HG03469 (cell line): ENCODE results near the gene SGMS1.
A peak's percentile ranks its signal among the peaks of the same experiment; 100 is the strongest.
"Not testable (repeated sequence)": the region's sequence is repeated elsewhere in the genome, so short reads cannot be mapped to it uniquely, and the experiment has no call there.

ENCODE experiments used
- ATAC-seq: cut with Tn5 transposase; IDR thresholded peaks from one replicate; pipeline ENCODE4 v1.9.1; 2021; ENCODE audit warnings: mild to moderate bottlenecking, moderate library complexity, moderate number of reproducible peaks; ENCODE audit not compliant: unreplicated experiment

The SGMS1 gene

GRCh38 chr10:50471583-50471975 lies 152.2 kb downstream of the SGMS1 start:
- ATAC-seq, result no peak

GRCh38 chr10:50470798-50471582 lies 152.8 kb downstream of the SGMS1 start:
- ATAC-seq, result no peak

- ATAC-seq, result peak; percentile 40
Observed at GRCh38 chr10:50470345-50470744, 153.4 kb downstream of the SGMS1 start.

GRCh38 chr10:50469778-50470193 lies 154.0 kb downstream of the SGMS1 start:
- no peak for ATAC-seq

DNA sequence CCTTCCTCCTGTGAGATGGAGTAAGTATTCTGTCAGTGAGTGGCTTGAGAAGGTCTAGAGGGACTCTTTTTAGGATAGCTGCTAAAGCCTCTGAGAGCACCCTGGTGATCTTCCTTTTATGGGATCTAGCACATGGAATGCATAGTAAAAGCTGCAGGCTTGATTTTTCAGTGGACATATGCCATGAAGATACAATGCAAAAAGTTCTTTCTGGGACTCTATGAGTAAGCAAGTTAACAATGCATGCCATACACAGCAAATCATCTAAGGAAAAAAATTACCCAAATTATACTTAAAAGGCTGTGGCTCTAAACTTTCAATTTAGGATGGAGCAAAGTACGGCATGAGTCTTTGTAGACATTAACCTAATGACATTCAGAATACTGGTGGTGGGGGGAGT lies 154.5 kb downstream of the SGMS1 start:
- no peak for ATAC-seq

DNA sequence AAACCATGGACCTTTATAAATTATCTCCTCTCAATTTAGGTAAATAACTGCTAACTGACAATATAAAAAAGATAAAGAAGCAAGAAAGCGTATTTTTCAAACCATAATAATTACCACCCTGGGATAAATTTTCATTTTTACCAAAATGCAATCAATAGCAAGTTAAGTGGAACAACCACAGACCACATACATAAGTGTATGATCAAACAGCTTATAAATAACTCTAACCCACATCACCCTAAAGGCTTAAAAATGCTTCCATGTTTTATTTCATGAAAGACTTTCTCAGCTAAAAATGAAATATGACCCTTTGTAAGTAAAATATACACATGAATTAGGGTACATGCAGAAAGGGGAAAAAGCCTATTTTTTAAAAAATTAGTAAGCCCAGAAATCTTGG lies 156.5 kb downstream of the SGMS1 start:
- ATAC-seq, result no peak

GRCh38 chr10:50464004-50464409 lies 159.7 kb downstream of the SGMS1 start:
- no peak for ATAC-seq

DNA sequence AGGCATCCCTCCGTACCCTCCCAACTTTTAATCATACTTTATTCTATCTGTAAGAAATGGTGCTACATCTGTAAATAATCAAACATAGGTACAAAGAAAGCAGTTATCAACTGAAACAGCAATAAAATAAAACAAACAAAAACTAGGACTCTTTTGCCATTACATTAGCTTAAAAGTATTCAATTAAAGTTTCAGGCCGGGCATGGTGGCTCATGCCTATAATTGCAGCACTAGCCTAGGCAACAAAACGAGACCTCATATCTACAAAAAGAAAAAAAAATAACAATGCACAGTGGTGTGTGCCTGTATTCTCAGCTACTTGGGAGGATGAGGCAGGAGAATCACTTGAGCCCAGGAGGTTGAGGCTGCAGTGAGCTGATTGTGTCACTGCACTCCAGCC lies 161.9 kb downstream of the SGMS1 start:
- no peak for ATAC-seq

DNA sequence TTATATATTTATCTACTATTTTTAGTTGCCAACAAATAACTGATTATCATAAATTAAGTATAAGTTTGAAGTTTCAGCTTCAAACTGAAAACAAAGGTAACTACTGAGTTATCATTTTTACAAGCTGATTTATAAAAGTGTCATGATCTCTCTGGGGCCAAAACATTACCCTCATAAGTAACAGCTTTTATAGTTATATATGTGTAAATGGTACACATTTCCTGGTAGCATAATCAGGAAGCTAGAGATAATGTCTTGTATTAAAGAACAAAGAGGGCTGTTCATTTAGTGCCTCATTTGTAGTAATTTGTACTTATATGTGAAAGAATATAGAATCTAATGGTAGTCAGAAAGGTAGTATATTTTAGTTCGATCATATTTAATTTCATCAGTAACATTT lies 162.6 kb downstream of the SGMS1 start:
- ATAC-seq, result no peak

- no peak for ATAC-seq
Observed at GRCh38 chr10:50456719-50457118, 167.0 kb downstream of the SGMS1 start.

GRCh38 chr10:50453940-50454339 lies 169.8 kb downstream of the SGMS1 start:
- ATAC-seq, result no peak

DNA sequence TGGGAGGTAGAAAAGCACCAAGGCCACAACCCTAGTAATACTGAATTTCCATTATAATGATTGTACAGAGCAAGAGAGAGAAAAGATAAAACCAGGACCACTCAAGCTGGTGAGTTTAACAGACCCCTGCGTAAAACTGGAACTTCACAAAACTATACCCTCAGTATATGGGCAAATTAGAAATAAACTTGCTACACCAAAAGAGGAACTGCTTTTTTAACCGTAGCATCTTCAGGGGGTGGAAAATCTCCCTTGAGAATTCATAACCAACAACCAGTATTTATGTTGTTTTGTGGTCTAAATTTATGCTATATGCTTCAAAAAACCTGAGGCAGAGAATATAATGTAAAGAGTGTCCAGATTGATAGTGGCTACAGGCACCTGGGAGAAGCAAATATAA lies 171.2 kb downstream of the SGMS1 start:
- peak; percentile 40 for ATAC-seq

GRCh38 chr10:50447691-50448090 lies 176.1 kb downstream of the SGMS1 start:
- no peak for ATAC-seq

GRCh38 chr10:50445777-50446176 lies 178.0 kb downstream of the SGMS1 start:
- not testable (repeated sequence) for ATAC-seq

GRCh38 chr10:50440489-50440888 lies 183.3 kb downstream of the SGMS1 start:
- ATAC-seq, result no peak

DNA sequence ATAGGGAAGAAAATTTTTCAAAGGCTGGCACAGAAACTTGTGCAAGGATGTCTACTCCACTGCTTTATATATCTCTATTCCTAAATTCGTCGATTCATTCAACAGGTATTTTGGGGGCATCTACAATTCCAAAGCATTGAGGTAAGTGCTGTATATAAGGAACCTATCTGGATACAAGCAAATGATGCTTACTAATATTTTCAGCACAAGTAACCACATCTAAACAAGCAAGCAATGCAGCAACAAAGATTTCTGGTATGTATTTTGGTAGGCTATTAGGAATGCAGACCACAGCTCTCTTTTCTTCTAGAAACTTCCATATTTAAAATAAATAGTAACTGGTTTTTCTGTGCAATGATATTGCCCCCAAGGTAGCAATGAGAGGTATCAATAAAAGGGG lies 183.9 kb downstream of the SGMS1 start:
- no peak for ATAC-seq

- no peak for ATAC-seq
Observed at GRCh38 chr10:50439187-50439586, 184.6 kb downstream of the SGMS1 start.

DNA sequence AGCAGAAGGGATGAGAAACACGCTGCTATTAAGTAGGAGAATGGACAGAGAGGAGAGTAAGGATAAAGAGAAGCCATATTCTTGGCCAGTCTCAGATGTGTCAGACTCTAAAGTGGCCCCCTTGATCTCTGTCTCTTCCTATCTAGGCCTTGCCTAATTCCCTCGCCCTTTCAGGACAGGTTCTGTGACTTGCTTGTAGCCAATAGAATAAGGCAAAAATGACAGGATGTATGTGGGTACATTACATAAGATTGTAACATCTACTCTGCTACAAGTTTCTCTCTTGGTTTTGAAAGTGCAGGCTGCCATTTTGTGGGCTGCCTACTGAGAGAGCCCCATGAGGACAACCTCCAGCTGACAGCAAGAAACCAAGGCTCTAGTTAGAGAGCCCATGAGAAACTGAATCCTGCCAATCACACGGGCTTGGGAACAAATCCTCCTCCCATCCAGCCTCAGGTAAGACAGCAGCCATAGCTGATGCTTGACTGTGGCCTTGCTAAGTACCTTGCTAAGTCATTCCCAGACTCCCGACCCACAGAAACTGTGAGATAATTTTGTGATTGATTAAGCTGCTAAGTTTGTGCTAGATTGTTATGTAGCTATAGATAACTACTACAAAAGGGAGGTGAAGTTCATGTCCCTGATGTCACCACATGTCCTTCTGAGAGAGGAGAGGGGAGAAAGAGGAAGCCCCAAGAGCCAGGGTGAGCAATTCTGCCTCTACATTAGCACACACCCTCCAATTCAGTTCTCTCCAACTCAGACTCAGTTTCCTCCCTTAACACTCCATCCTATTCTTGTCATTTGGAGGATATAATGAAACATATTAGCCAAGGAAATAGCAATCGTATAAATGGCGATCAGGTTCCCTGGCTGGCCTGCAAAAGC lies 185.5 kb downstream of the SGMS1 start:
- no peak for ATAC-seq

GRCh38 chr10:50437248-50437647 lies 186.5 kb downstream of the SGMS1 start:
- ATAC-seq, result peak; percentile 30

DNA sequence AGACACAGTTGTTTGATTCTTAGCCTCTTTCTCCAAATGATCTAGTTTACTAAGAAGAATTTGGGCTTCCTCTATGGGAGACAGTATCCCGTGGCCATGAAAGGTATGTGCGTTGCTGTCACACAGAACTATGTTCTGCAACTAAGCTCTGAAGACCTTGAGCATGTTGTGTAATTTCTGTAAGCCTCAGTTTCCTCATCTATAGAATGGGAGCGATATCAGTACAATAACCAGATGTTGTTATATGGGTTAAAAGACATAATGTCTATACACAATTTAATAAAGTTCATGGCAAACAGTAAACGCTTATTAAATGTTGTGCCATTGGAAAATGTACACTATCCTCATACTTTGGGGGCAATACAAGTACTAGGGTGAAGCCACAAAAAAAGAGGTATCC lies 187.0 kb downstream of the SGMS1 start:
- no peak for ATAC-seq

- peak; percentile 31 for ATAC-seq
Observed at GRCh38 chr10:50432211-50433009, 191.3 kb downstream of the SGMS1 start.
